Suppressor macrophage (primary cell): Measurements from ENCODE around the gene TNFRSF14.
A peak's percentile ranks its signal among the peaks of the same experiment; 100 is the strongest.

Experiments
- DNase-seq, 4 experiments: peaks; one replicate each; pipeline ENCODE4 v3.0.0-alpha.2; 2020 to 2022

Gene TNFRSF14

DNA sequence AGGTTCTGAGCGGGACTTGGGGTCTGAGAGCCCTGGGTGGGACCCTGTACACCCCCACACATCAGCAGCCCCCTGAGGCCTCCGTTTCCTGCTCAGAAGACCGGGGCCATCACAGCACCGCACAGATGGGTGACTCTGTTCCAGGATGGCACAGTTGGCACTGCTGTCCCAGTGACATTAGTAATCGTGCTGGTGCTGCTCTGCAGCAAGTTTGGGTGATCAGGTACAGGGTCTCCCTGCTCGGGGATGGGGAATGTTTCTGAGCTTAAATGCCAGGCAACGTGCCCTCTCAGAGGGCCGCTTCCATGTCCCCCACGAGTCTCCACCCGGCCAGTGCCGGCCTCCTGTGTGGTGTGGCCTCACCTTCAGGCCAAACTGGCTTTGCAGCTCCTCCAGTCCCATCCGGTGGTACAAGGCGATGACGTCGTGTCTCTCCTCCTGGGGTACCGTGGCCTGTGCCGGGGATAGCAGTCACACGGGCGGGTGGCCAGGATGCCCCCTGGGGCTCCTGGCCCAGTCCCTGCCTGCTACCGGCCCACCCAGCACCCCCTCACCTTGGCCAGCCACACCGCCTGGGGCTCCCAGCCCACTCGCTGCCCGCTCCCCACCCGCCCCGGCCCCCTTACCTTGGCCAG is 47.5 kb downstream of the TNFRSF14 start:
- DNase-seq: no peak

DNA sequence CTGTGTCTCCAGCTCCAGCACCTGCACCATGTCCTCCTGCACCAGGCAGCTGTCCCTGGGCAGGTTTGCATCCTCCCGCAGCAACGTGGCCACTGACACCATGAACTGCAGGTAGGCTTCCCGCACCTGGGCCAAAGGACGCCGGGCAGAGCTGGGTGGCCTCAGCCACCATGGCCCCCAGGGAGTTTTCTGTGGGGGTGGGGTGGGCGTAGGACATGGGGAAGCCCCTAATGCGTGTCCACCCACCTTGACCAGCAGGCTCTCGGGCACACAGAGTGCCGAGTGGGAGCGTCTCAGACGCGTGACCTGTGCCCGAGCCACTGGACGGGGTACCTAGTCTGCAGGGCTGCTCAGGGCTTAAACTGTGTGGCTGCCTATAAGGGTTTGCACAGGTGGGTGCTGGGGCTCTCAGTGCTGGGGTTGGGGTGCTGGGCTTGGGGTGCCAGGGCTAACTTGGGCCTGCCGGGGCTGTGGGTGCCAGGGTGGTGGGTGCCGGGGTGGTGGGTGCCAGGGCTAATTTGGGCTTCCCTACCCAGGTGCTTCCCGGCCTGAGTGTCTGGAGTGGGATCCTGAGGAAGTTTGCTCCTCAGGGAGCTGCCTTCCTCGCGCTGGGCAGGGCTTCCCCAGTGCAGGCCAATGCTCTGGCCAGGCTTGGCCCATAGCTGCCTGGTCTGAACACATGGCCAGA is 48.1 kb downstream of the TNFRSF14 start:
- DNase-seq: no peak

DNA sequence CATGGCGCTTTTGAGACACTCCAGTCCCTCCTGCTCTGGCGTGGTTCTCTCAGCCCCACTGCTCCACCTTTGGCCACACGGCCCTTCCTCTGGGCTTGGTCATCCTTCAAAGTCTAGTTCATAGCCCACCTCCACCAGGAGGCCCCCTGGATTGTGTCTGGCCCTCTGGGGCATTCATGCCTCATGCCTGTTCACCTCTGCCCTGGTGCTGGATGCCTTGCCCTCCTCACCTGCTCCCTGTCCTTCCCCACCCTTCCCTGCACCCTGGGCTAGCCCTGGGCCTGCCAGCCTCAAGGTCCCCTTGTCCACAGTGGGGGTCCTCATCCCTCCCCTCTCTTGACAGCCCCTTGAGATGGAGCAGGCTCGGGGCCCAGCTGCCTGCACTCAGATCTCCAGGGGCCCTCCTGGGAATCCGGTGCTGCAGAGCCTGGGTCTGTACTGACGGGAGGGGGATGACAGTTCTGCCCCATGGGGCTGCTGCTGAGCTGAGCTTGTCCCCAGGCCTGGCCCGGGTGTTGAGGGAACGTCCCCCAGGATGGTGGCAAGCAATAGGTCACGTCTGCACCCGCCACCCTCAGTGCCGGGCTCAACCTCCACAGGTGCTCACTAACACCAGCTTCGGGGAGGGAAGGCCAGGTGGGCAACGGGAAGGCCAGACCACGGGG is 48.8 kb downstream of the TNFRSF14 start:
- no peak for DNase-seq

DNA sequence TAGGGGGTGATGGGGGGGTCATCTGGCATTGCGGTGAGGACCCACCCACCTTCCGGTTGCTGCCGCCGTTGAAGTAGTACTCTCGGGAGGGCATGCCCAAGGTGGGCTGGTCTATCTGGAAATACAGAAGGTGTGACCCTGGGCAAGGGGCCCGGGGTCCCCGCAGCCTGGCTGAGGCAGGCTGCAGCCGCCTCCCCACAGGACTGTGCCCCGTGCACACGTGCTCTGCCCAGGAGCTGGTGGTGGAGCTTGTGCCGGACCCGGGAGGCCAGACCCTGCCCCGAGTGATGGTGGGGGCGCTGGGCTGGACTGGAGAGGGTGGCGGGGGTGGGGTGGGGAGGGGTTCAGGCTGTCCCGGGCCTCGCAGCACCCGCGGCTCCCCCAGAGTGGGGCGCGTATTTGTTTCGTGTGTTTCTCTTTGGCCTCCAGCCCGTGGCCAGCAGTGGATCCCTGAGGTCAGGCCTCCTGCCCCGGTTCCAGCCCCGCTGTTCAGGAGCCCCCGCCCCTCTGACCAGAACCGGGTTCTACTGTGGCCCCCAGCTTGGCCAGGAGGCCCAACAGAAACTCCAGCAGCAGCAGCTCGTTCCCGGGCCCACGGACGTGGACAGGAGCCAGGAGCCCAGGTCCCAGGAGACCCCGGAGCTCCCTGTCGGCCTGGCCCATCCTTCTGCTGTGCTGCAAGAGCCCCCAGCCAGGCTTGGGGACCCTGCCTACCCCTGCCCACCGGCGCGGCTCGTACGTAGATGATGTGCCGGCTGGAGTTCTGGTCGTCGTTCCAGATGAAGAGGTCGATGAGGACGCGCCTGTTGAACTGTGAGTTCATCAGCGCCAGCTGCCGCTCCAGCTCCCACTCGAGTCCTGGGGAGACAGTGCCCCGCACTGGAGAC is 49.6 kb downstream of the TNFRSF14 start:
- DNase-seq: no peak

DNA sequence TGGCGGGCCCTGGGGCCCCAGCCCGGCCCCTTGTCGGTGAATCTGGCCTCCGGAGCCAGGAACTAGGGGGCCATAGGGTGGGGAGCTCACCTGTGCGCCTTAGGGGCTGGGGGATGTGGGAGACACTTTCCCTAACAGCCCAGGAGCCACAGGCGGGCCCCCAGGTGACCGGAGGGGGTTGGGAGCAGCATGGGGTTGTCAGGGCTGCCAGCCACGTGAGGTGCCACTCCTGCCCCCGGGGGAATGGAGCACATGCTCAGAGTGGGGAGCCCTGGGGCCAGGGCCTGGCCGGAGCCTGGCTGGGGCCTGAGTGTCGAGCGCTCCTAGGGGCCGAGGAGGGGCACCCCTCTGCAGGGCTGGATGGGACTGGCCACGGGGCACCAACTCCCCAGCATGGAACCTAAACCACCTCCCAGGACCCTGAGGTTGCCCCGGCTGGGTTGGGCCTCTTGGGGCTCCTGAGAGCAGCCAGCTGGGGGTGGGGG is 50.3 kb downstream of the TNFRSF14 start:
- DNase-seq: no peak

DNA sequence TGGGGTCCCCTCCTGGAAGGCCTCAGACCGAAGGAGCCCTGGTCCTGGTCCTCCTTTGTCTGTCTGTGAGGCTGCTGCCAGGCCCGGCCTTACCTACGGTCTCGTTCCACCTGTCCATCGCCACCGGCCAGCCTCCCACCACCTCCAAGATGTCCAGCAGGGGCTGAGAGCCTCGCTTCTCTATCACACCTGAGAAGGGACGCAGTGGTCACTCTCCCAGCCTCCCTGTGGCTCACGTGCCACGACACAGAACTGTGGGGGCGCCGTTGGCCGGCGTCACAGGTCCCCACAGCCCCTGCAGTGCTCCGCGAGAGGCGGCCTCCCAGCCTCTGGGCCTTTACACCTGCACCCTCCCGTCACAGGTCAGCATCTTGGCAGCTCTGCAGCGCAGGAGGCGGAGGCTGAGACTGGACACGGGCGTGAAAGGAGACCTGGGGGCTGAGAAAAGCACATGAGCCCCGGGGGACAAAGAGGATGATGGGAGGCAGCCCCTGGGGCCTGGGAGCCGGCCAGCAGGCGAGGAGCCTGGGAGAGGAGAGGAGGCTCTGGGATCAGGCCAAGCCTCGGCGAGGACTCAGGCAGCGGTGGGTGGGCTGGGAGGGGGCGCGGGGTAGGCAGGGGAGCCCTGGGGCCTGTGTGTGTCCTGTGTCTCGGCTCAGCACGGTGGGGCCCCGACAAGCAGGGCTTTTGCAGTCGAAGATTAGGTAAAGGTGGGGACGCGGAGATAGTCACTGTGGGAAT is 50.9 kb downstream of the TNFRSF14 start:
- no peak for DNase-seq

DNA sequence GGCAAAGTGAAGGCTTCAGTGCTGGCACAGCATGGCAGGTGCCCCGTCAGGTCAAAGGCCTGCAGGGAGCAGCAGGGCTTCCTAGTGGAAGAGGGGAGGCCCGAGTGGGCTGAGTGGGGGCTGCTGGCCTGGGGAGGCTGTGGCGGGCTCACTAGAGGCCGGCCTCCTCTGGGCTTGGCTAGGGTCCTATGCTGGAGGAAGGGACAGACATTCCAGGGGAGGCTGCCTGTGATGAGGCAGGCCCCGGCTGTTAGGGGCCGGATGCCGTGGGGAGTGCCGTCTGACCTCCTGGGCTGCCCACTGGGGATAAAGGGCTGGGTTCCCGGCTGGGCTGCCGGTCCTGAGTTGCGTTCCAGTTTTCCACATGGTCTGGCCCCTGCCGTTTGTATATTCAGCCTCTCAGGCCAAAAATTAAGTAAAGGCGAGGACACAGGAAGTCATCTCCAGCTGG is 51.5 kb downstream of the TNFRSF14 start:
- DNase-seq: no peak

DNA sequence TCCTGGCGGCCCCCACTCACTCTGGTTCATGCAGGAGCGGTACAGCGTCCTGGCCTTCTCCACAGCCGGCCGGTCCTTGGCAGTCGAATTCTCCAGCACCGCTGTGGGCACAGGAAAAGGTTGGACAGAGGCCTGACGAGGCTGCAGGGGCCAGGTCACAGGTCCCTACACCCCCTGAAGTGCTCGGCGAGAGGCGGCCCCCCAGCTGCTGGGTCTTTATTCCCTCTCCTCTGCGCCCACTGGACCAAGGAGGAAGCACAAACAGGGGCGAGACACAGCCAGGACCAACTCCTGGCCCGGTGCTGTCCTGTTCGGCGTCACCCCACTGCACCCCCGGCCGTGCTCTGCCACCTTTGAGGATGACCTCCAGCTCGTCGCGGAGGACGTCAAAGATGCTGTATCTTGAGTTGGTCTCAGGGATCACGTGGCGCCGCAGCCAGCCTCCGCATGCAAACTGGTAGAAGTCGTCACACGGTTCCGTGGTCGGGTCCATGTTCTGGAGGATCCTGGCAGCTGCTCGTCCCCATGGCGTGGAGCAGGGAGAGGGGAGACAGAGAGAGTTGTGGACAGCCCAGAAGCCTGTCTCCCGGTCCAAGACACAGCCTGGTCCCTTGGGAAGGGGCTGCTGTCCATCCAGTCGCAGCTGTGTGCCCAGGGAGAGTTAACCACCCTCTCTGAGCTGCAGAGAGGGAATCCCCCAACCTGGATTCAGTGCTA is 53.3 kb downstream of the TNFRSF14 start:
- no peak for DNase-seq

DNA sequence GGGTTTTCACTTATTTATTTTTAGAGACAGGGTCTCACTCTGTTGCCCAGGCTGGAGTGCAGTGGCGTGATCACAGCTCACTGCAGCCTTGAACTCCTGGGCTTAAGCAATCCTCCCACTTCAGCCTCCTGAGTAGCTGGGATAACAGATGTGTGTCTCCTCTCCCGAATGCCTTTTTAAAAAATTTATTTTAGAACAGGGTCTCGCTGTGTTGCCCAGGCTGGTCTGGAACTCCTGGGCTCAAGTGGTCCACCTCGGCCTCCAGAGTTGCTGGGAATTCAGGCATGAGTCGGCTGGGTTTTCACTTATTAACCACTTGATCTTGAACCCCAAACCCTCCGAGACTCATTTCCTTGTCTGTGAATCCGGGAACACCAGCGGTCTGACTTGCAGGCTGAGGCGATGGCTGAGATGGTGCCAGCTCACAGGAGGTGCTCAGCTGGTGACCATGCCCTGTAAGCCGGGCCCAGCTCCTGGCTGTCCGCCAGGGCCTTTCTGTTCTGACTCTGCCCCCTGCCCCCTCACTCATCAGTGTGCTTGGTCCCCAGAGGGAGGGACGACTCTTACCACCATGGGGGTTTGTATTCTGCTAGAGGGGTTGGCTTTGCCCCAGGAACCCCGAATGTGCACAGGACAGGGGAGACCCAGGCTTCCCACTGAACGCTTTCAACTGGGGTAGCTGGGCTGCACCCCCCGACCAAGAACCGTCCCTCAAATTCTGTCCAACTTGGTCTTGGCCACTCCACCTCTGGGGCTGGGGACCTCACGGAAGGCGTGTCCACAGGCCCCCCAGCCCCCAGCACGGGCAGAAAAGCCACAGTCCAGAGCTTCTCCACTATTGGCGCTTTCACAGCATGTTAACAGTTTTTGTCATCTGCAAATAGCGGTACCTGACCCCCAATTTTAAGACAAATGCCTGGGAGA is 54.1 kb downstream of the TNFRSF14 start:
- DNase-seq: no peak

DNA sequence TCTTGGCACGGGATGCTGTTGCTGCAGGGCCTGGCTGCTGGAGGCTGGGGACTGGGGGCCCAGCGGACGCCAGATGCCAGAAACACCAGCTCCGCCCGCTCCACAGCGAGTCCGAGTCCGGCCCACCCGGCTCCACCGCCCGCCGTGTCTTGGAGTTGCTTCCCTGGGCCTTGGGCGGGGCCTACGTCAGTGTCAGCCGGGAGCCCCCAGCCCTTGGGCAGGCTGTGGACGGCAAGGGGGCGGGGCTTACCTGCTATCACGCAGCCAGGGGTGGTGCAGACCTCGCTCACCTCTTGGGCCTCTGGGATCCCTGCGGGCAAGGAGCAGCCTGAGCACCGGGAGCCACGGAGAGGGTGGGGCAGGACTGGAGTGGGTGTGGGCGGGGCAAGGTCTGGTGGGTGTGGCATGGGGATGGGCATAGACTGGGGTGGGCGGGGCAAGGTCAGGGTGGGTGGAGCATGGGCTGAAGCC is 54.9 kb downstream of the TNFRSF14 start:
- DNase-seq: peak in 2 of 4 experiments; percentile 40 to 41

DNA sequence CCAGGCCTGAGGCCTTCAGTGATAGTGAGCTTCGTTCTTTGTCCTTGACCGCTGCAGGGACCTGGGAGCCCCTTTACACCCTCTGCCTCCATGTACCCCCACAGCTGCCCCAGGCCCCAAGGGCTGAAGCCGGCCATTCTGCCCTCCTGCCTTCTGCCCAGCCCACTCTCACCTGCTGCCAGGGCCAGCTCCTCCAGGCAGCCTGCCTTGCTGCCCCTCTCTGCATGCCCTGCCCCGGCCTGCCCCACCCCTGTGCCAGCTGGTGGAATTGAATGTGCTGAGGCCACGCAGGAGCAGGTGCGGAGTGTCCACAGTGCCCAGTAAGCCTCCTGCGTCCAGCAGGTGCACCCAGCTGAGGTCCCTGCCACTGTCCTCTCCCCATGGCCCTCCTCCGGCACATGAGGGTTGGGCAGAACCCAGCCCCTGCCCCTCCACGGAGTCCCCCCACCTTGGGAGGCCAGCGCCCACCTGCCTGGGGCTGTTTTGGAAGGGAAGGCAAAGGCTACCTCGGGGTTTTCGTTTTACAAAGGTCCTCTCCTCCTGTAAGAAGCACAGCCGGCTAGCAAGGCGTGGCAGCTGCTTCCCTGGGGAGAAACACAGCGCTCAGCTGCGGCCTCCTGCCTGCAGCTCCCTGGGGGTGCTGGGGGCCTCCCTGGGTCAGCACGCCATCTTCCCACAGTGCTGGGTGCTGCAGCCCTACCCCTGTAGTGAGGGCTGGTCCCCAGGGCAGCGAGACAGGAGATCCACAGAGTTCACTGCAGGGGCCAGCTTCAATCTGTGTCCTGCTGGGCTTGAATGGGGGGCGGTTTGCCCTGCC is 55.7 kb downstream of the TNFRSF14 start:
- DNase-seq: no peak

DNA sequence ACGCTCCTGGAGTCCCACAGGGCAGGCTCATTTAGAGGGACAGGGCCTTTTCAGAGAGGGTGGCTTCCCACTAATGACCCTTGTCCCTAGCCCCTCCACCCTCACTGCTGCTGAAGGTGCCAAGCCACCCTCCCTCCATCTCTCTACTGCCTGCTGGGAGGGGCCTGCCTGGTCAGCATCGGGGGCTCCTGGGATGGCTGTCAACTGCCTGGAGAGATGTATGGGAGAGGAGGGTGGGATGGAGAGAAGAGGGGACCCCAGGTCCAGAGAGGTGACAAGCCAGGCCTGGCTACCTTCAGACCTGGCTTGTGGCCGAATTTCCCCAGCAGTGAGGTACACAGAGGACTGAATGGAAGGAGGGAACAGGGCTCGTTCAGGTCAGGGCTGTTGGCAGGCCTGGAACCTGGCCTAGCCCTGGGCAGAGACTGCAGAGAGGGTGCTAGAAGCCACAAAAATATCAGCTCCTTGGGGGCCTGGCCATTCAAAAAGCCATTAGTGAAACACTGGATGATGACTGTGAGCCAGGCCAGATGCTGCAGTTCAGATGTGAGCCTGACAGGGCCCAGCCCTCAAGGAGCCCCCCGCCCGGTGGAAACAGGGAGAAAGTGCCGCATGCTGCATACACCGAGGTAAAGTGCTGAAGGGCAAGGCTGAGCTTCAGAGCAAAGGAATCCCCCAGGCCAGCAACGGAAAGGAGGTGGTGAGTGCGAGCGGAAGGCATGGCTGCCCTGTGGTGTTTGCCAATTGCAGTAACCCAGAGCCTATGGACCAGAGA is 56.6 kb downstream of the TNFRSF14 start:
- DNase-seq: no peak
